ENCODE results near the gene NTRK2.

The NTRK2 gene

DNA sequence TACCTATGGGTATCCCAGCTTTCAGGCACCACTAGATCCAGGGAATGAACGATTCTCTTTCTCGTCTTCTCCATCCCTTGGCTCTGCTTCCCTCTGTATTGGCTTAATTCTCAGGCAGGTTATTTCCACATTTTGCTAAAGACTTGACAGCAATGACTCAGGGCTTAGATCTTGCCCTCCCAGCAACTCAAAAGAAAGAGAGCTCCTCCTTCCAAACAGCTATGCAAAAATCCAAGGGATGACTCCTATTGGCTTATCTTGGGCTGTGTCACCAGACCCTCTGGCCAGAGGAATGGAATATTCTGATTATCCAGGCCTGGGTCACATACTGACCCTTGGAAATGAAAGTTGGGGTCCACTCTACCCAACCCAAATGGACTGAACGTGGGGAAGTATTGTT, 270.2 kb downstream of the NTRK2 start:
- Histone ChIP-seq H3K4me3 (ENCODE audit: low read depth, low read length) (no peak overlapping the region), H3K79me2 (no peaks in the 10 kb centered on the region), H3K9ac (no peak overlapping the region), H3K4me1 (no peaks in the 10 kb centered on the region), H3K9me3 (ENCODE audit: control insufficient read depth, low read length) (no peaks in the 10 kb centered on the region), H3K4me2 (ENCODE audit: low read length) (no peak overlapping the region), H3K27ac (no peak overlapping the region), H3K27me3 (ENCODE audit: control insufficient read depth, insufficient read depth, low read length) (no peaks in the 10 kb centered on the region), H3K36me3 (ENCODE audit: control insufficient read depth, insufficient read depth, low read length) (no peaks in the 10 kb centered on the region), H2AFZ (no peak overlapping the region)
- TF ChIP-seq, protein P1, sequence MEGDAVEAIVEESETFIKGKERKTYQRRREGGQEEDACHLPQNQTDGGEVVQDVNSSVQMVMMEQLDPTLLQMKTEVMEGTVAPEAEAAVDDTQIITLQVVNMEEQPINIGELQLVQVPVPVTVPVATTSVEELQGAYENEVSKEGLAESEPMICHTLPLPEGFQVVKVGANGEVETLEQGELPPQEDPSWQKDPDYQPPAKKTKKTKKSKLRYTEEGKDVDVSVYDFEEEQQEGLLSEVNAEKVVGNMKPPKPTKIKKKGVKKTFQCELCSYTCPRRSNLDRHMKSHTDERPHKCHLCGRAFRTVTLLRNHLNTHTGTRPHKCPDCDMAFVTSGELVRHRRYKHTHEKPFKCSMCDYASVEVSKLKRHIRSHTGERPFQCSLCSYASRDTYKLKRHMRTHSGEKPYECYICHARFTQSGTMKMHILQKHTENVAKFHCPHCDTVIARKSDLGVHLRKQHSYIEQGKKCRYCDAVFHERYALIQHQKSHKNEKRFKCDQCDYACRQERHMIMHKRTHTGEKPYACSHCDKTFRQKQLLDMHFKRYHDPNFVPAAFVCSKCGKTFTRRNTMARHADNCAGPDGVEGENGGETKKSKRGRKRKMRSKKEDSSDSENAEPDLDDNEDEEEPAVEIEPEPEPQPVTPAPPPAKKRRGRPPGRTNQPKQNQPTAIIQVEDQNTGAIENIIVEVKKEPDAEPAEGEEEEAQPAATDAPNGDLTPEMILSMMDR (IDR thresholded peaks at IDR 0.05): no peak

DNA sequence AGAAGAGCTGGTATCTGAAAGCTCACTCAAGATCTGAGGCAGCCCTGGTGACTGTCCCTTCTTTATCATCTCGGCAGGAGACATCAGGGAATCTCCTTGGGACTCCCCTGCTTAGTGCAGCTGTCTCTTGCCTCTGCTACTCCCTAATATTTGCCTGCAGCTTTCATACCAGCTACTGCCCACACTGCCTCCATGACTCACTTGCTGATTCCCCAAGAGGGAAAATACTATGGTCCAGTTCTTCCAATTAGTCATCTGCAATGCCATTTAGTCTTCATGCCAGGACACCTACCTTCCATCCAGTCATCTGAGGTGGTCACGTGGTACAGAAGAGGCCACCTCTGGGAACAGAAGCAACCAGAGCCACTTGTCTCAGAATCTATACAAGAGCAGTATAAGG, 270.8 kb downstream of the NTRK2 start:
- Histone ChIP-seq H3K9me3 (ENCODE audit: control insufficient read depth, low read length) (no peaks in the 10 kb centered on the region), H3K36me3 (ENCODE audit: control insufficient read depth, insufficient read depth, low read length) (no peaks in the 10 kb centered on the region), H3K9ac (no peak overlapping the region), H3K27me3 (ENCODE audit: control insufficient read depth, insufficient read depth, low read length) (no peaks in the 10 kb centered on the region), H3K4me1 (no peaks in the 10 kb centered on the region), H3K4me3 (ENCODE audit: low read depth, low read length) (no peak overlapping the region), H3K27ac (no peak overlapping the region), H3K4me2 (ENCODE audit: low read length) (no peak overlapping the region), H2AFZ (no peak overlapping the region), H3K79me2 (no peaks in the 10 kb centered on the region)
- TF ChIP-seq, protein P1 (IDR thresholded peaks at IDR 0.05): no peak

DNA sequence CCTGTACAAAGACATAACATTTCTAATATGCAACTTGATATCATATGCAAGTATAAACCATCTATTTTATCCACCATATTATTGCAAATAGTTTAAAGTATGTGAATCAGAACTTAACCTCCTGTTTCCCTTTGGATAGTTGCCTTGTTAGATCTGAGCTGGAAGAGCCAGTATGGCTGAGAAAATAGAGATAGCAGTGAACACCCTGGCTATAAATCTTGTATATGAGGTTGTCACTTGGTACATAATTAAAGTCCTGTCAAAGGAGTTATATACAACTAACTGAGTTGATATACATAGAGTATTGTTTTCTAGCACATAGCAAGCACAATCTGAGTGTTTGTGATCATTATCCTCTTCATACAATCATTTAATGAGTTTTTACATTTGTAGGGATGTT, 272.3 kb downstream of the NTRK2 start:
- H3K36me3 ChIP-seq (ENCODE audit: control insufficient read depth, insufficient read depth, low read length): no peaks in the 10 kb centered on the region
- no peaks in the 10 kb centered on the region for H3K9me3 ChIP-seq (ENCODE audit: control insufficient read depth, low read length)
- TF ChIP-seq, protein P1 (IDR thresholded peaks at IDR 0.05): no peak
- H3K4me3 ChIP-seq (ENCODE audit: low read depth, low read length): no peak overlapping the region
- no peak overlapping the region for H3K4me2 ChIP-seq (ENCODE audit: low read length)
- H3K27ac ChIP-seq: no peak overlapping the region
- no peaks in the 10 kb centered on the region for H3K27me3 ChIP-seq (ENCODE audit: control insufficient read depth, insufficient read depth, low read length)
- no peak overlapping the region for H2AFZ ChIP-seq
- no peaks in the 10 kb centered on the region for H3K79me2 ChIP-seq
- no peak overlapping the region for H3K9ac ChIP-seq
- H3K4me1 ChIP-seq: no peaks in the 10 kb centered on the region

DNA sequence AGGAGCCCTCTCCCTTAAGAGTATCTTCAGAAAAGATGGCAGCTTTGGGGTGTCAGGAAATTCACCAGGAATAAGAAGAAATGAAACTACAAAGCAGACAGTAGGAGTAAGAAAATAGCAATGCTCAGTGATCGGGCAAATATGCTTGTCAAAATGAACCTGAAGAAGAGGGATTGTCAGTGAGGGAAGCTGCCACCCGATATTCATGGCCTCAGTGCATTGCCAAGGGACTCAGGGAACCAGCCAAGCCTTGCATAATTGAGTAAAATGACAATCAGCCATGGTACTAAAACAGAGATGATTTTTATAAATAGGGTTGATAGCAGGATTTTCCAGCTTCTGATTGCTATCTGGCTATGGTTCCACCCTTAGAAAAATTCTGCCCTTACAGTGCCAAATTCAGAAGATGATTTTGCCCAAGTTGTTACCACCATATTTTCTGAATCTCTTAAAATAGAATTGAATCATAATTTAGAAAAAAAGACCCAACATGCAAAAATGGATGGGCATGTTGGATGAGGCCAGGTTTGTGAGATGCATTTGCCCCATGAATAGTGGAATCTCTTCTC, 274.0 kb downstream of the NTRK2 start:
- Histone ChIP-seq H3K27me3 (ENCODE audit: control insufficient read depth, insufficient read depth, low read length) (no peaks in the 10 kb centered on the region), H3K4me2 (ENCODE audit: low read length) (no peak overlapping the region), H3K4me3 (ENCODE audit: low read depth, low read length) (no peak overlapping the region), H3K36me3 (ENCODE audit: control insufficient read depth, insufficient read depth, low read length) (no peaks in the 10 kb centered on the region), H3K79me2 (no peaks in the 10 kb centered on the region), H3K9me3 (ENCODE audit: control insufficient read depth, low read length) (no peaks in the 10 kb centered on the region), H2AFZ (no peak overlapping the region), H3K27ac (no peak overlapping the region), H3K4me1 (no peaks in the 10 kb centered on the region), H3K9ac (no peak overlapping the region)
- TF ChIP-seq, protein P1 (IDR thresholded peaks at IDR 0.05): no peak

DNA sequence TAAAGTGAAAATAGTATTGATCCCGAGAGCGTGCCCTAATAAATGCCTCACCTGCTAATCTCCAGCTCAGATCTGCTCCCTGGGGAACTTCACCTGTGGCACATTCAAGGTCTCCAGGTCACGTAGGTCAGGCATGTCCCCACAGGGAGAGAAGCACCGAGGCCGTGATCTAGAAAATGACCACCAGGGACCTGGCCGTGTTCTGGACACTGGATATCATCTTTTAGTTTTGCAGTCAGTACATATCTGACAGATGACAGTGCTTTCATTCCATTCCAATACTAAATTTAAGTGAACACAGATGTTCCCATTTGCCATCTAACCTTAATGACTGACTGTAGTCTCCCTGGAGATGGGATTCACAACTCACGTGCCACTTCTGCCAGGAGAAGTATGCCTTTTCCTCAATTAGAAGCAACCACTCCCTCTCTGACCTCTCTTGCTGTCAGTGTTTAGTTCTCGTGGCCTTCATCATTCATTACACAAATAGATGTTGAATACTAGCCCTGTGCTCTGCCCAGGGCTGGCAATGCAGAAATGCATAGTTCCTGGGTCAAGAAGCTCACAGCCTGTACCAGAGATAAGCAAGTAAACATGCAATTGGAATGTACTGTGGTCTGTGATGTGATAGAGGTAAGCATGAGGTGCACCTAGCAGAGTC, 276.5 kb downstream of the NTRK2 start:
- no peaks in the 10 kb centered on the region for H3K27me3 ChIP-seq (ENCODE audit: control insufficient read depth, insufficient read depth, low read length)
- no peak overlapping the region for H3K9ac ChIP-seq
- no peaks in the 10 kb centered on the region for H3K4me1 ChIP-seq
- TF ChIP-seq, protein P1 (IDR thresholded peaks at IDR 0.05): no peak
- no peaks in the 10 kb centered on the region for H3K79me2 ChIP-seq
- H3K27ac ChIP-seq: no peak overlapping the region
- H3K4me3 ChIP-seq (ENCODE audit: low read depth, low read length): no peak overlapping the region
- no peak overlapping the region for H2AFZ ChIP-seq
- no peaks in the 10 kb centered on the region for H3K36me3 ChIP-seq (ENCODE audit: control insufficient read depth, insufficient read depth, low read length)
- H3K9me3 ChIP-seq (ENCODE audit: control insufficient read depth, low read length): no peaks in the 10 kb centered on the region
- no peak overlapping the region for H3K4me2 ChIP-seq (ENCODE audit: low read length)
